GM23248 (cell line): ENCODE results near the gene BRD4.

Experiments
- EZH2 ChIP-seq: fragments of 200-600 bp; sonication (generic); IDR thresholded peaks from 2 replicates; pipeline ENCODE4 v1.6.1; 2018; ENCODE audit warnings: antibody characterized with exemption, mild to moderate bottlenecking; ENCODE audit not compliant: insufficient read depth, poor library complexity, severe bottlenecking
- EZH2phosphoT487 ChIP-seq: fragments of 200-600 bp; sonication (generic); IDR thresholded peaks from 2 replicates; pipeline ENCODE4 v1.6.1; 2018; ENCODE audit warnings: antibody characterized with exemption, moderate library complexity, mild to moderate bottlenecking, low read depth; ENCODE audit not compliant: insufficient read depth

DNA sequence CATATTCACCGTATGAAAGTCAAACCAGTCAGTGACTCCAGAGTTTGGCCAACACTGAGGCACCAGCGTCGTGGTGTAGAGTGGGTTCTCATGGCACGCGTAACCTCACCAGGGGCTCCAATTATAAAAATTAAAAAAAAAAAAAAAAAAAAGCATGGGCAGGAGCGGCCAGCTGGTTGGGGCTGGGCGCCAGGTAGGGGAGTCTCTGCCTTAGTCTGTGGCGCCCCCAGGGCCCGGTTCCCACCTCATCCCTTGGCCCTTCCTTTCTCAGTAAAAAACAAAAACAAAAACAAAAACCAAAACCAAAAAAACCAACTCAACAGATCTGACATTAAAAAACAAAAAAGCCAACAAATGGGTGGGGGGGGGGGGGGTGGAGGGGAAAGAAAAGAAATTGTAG is 95.5 kb downstream of the BRD4 start:
- no peak for TF ChIP-seq EZH2
- no peak for TF ChIP-seq EZH2phosphoT487
